NCI-H1092 treated with DMSO at 0.1 percent for 48 hours (cell line): ENCODE data around the gene SRRM4.

Experiments used
- DNase-seq: peaks from one replicate; lab custom pipeline; 2025; lab: John Stamatoyannopoulos, UW

The SRRM4 gene

DNA sequence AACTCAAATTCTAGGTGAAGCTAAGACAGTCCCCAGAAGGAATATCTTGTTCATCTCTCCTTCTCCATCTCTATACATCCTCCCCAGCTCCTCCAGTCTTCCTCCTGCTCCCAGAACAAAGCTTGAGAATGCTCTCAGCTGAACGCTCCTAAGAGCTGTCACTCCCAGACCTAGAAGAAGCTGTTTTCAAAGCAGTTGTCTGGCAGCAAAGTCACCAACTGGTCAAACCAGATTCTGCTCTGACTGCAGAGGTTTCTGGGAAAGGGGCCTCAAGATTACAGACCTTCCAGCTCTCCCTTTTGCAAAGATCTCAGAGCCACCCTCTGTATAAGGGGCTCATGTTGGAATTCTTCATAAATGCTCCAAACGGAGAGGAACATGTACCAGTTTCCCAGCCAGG is 187.8 kb downstream of the SRRM4 start:
- no peak for DNase-seq

DNA sequence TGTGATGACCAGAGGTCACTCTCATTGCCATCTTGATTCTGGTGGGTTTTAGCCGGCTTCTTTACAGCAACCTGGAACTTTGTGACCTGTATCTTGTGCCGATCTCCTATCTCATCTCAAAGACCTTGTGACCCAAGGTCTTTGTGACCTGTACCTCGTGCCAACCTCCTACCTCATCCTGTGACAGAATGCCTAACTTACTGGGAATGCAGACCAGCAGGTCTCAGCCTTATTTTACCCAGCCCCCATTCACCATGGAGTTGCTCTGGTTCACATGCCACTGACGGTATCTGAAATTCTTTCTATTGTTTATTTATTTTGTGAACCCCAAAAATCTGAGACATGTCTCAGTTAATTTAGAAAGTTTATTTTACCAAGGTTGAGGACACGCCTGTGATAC is 189.9 kb downstream of the SRRM4 start:
- DNase-seq, result no peak

DNA sequence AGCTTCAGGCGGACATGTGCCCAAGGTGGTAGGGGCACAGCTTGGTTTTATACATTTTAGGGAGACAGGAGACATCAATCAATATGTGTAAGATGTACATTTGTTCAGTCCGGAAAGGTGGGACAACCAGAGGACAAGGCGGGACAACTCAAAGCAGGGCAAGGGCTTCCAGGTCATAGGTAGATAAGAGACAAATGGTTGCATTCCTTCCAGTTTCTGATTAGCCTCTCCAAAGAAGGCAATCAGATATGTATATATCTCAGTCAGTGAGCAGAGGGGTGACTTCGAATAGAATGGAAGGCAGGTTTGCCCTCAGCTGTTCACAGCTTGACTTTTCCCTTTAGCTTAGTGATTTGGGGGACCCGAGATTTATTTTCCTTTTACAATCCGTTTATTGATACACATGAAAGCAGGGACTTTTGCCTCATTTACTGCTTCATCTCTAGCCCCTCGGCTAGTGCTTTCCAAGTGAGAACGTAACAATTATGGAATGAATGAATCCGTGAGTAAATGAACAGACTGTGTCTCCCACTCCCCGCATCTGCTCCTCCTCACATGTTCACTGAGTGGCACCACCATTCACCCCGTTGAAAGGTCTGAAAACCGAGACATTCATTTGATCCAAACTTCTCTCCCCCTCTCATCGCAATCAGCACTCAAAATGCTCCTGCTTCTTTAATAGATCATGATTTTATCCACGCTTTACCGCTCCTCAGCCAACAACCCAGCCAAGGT is 190.5 kb downstream of the SRRM4 start:
- DNase-seq, result no peak

DNA sequence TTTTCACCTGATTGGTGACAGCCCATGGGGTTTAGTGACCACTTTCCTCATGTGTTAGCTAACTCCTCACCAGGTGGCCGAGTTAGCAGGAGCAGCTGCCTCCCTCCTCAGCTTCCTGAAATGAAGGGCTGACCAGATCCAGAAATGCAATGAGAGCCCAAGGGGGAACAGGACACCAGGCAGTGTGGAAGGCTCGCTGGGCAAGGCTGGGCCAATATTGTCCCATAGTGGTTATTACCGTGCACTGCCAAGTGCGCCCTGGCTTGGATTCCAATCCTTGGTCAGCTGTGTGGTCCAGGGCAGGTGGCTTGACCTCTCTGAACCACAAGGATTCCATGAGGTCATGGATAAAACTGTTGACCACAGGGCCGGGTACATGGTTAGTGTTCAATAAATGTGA is 193.7 kb downstream of the SRRM4 start:
- DNase-seq, result no peak

DNA sequence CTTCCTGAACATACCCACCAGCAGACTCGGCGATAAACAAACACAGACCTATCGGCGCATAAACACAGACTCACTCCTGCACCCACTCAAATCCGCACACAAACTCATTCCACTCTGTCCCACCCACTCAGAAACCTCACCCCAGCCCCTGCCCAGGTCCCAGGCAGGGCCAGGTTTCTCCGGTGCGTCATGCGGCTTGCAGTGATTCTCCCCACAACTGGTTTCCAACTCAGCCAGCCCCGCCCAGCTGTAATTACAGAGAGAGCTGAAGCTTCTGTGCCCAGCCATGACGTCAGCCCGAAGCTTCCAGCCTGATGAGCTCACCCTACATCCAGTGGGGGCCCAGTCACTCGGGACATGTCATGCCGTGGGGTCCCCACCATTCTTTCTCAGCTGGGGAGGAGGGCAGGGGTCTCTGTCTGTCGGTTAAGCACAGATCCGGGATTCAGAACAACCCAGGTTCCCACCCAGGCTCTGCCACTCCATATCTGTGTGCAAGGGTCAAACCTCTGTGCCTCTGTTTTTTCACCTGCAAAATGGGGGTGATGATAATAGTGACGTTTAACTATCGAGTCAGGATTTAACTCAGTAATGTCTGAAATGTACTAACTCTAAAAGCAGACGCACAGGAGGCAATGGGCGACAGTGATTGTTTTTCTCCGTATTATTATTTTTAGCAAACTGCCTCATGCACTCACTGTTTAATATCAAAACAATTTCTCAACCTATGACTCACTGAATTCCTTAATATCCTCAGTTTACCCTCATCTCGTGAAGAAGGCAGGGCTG is 195.1 kb downstream of the SRRM4 start:
- peak; percentile 8 for DNase-seq

DNA sequence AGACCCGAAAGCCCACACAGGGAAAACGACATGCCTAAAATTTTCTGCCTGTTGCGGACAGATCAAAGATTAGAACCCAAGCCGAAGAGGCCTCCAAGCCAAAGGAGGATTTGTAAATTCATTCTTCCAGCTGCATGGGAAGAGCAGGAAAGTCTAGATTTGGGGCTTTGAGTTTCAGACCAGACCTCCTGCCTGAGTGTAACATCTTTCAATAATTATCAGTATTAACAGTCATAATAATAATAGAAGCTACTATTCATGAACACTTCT is 195.7 kb downstream of the SRRM4 start:
- DNase-seq, result no peak

DNA sequence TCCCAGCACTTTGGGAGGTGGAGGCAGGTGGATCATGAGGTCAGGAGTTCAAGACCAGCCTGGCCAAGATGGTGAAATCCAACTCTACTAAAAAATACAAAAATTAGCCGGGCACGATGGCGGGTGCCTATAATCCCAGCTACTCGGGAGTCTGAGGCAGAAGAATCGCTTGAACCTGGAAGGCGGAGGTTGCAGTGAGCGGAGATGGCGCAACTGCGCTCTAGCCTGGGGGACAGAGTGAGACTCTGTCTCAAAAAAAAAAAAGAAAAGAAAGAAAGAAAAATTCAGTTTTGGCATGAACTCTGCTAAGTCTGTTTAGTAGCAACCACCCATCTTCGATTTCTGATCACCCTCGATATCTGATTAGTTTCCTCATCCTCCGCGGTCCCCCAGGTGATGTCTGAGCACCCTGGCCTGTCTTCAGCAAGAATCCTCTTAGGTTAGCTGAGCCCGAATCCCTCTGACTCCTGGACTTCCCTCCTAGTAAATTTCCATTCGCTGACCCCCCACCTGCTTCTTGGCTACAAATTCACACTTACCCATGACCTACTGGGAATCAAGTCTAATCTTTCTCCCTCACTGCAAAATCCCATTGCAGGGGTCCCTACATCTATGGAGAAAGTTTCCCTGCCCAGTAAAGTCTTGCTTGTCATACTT is 196.5 kb downstream of the SRRM4 start:
- no peak for DNase-seq

DNA sequence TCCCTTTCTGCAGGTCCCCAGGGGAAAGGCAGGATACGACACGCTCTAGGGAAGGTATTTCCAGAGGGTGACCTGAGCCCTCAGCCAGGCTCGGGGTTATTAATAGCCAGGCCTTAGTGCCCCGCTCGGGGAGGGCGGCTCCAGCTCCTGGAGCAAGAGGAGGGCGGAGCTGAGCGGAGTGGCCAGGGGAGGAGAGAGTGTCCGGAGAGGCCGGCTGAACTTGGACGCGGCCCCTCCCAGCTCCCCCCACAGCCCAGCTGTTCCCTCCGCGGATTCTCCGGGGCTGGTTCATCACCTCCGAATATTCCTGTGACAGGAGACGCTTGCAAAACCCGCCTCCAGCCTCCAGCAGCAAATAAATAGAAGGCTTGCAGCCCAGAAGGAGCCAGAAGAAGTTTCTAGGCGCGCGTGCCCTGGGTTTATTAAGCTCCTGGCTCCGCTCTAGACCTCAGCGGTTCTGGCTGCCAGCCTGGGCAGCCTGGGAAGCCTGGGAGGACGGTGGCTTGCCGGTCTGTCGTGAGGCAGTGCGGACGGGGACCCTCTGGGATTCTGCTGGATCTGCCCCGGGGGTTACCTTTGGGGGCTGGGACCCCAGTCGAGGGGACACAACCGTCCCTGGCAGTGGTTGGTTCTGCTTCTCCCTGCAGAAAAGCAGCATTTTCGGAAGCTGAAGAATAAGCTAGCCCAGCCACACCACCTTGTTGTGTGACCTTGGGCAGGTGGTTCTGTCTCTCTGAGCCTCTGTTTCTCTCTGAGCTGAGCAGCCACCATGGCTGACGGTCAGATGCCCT is 197.4 kb downstream of the SRRM4 start, which contains the start of gene HSPB8:
Gene HSPB8, plus strand, starts transcription at position 388 of the 791 bp plus-strand sequence. Its CDS starts 382 bp downstream, at position 770.
- DNase-seq, result peak; percentile 8

DNA sequence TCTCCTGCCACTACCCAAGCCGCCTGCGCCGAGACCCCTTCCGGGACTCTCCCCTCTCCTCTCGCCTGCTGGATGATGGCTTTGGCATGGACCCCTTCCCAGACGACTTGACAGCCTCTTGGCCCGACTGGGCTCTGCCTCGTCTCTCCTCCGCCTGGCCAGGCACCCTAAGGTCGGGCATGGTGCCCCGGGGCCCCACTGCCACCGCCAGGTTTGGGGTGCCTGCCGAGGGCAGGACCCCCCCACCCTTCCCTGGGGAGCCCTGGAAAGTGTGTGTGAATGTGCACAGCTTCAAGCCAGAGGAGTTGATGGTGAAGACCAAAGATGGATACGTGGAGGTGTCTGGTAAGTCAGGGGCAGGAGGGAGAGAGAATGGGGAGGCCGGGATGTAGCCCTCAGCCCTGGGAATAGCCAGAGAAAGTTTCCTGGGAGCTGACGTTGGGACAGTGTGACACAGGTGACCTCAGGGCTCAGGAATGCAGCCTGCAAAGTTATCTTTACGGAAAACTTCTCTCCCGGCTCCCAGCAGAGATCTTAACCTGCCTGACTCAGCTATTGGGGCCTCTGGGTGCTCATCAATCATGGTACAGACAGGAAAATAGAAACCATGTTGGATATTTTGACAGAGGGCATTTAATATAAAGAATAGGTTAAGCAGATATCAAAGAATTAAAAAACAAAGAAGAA is 198.1 kb downstream of the SRRM4 start:
- DNase-seq, result no peak

DNA sequence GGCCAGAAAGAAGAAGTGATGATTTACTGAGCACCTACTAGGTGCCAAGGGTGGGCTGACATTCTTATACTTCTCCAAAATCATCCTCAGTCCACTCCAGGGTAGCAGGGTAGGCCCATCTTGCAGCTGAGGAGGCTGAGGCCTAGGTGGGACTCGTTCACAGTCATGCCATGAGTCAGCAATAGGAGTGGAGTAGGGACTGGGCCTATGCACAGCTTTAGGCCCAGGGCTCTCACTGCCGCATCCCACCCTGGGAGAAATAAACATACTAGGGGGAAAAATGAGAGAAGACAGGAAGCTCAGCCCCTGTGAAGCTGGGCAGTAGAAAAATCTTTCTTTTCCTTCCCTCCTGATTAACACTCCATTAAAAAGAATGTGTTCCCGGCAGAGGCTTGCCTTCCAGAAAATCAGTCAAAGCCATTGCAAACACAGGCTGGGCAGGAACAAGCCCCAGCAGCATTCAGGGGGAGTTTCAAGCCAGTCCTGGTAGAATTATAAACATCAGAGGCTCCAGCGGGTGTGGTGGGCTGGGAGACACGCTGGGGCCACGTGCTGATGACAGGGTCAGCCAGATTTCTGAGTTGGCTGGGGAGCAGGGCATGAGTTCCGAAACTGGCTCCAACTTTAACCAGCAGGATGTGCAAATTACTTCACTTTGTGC is 199.2 kb downstream of the SRRM4 start:
- DNase-seq, result no peak

DNA sequence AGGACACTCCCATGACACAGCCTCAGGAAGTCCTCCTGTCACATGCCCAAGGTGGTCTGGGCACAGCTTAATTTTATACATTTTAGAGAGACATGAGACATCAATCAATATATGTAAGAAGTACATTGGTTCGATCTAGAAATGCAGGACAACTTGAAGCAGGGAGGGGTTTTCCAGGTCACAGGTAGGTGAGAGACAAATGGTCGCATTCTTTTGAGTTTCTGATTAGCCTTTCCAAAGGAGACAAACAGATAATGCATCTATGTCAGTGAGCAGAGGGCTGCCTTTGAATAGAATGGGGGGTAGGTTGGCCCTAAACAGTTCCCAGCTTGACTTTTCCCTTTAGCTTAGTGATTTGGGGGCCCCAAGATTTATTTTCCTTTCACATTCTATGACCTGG is 199.9 kb downstream of the SRRM4 start:
- DNase-seq, result no peak

DNA sequence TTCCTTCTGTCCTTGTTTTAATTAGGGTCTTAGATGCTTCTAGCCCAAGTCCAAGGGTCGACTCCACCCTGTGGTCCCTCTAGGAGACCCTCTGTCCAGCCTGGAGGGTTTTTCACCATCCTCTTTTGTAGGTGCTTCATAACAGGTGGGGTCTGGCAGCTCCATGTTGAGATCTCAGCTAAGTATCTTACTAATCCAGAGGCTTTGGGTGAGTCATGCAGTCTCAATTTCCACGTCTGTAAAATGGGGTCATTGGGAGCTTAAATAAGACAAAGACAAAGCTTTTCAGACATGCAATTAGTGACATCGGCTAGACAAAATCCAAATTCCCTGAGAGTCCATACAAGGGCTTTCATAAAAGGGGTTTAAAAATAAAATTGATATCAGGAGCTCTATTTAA is 200.6 kb downstream of the SRRM4 start:
- no peak for DNase-seq

DNA sequence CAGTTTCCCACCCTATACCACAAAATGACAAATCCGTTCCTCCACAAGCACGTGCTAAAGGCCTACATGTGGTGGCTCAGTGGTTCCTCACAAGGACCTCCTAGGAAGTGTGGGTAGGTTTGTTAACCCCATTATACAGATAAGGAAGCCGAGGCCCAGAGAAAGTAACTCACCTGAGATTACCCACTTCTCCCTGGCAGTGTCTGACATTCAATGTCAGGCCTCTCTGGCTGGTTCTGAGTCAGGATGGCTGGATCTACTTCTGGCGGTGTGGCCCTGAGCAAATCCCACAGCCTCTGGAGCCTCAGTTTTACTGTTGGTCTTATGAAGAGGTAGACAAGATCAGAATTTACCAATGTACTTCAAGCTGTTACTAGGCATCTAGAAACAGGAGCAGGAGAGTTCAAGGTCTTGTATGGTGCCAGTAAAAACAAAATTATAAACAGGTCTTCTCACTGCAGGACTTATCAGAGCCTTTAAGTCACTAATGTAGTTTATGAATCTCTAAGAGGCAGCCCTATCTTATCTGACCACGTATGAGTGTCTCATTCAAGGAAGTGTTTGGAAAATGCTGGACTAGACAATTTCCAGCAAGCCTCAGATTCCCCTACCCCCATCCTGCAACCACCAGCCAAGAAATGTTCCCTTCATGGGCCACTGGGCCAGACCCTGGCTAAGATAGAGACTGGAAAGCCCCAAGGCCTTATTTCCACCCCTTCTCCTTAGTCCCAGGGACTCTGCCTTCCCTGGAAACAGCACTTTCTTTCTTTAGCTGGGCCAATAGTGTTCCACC is 201.6 kb downstream of the SRRM4 start:
- DNase-seq, result no peak

DNA sequence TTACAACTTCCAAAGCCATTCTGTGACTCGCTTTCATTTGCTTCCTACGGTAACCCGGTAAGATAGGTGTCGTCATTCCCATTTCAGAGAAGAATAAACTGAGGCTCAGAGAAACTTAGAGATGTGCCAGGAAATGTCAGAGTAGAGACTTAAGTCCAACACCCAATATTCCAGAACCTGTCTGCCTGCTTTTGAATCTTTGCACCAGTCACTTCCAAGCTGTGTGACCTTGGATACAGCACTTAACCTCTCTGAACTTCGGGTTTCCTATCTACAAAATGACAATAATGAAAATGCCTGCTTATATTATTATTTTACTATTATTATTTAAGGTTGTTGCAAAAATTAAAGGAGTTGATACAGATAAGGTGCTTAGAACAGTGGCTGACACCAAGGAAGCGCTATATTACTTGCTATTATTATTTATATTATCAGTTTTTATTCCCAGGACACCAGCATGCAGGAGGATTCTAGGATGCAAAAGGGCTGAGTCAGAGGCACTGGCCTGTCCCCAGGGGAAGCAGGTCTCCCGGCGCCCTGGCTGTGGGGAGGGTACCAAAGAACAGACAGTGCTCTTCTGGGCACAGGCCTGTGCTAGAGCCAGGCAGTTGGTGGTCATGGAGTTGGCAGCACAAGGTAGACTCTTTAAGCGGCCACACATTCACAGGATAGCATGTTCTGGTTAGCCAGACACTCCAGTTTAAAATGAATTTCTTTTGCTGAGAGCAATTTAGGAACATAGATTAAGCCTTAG is 202.8 kb downstream of the SRRM4 start:
- DNase-seq, result no peak

DNA sequence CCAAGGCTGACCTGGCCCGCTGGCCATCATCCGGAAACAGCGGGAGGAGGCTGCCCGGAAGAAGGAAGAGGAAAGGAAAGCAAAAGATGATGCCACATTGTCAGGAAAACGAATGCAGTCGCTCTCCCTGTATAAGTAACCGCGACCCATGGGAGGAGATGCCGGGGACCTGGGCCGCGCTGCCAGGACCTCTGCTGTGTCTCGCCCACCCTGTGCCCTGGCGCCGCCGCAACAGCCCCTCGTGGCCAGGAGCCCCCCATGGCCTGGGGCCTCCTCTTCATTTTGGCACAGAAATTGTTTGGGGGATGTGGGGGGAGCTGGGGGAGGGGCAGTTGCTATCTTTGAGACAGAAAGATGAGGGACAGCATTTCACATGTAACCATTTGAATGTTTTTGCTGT is 213.9 kb downstream of the SRRM4 start:
- DNase-seq, result no peak

DNA sequence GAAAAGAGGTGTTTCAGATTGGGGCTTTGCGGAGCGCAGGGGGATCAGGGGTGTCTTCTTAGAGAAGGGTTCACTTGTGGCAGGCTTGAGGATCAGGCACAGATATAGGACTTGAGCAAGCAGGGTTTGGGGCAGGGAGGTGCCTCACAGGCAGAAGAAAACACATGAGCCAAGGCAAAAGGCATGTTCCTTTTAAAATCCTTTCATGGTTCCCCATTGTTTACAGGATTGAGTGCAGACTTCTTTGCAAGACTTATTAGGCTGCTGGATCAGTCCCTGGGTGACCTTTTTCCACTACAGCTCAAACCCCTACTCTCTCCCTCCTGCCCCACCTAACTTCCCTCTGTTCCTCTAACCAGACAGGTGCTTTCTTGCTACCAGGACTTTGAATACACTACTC is 217.1 kb downstream of the SRRM4 start:
- no peak for DNase-seq

DNA sequence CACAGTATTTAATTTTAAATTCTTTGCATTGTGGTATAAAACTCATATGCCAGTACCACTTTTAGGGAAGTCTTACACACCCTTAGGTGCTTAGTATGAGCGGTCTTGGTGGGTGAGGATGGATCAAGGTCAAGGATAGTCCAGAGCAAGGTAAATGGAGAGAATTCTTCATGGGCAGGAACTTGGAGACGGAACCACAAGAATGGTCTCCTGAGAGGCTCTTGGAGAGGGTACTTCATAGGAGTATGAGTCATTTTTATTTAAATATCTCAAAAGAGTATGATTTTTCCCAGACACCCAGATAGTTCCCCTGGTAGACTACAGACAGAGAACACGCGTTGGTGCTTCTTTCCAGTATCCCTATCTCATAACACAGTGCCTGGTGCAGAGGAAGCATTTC is 219.3 kb downstream of the SRRM4 start:
- DNase-seq, result no peak

DNA sequence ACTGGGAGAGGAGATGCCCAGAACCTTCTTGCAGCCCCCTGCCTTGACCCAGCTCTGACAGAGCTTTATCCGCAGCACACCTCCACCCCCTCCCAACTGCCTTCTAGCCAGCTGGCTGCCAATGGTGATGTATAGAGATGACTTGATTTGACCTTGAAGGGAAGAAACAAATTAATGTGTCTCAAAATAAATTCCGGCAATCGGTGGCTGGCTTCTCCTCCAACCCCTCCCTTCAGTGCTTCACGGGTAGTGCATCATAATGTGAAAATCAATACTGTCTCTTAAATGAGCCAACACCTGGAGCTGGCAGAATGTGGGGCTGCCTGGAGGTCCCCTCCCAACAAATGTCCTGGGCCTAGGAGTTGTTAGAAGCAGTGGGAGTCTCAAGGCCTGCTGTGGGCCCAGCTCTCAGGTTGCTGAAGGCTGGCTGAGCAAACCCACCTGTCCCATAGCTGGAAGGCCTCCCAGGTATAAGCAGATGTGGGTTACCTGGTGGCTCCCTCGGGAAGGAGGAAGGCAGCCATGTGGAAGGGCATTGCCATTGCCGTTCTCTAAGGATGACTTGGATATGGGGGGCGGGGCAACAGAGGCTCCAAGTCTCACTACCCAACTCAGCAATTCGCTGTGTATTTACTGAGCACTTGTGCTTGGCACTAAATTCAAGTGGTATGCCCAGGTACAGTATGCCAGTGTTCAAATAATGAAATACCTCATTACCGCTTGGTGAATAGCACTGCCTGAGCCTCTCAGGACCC is 220.6 kb downstream of the SRRM4 start:
- DNase-seq, result peak; percentile 49

DNA sequence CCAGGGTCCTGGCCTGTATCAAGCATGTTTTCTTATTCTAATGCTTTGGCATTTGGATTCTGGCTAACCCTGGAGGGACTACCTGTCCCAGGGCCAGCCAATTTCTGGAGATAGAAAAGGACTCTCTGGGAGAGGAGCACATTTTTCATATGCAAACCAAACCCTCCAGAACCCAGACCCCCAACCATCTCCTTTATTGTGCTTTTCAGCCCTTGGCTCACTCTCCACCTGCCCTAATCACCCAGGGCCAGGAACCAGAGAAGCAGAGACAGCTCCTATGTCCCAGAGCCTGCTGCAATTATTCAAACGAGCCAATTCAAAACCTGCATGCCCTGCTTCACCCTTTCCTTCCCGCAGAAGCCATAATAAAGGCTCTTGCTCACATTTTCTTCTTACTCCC is 221.2 kb downstream of the SRRM4 start:
- DNase-seq, result peak; percentile 49
